IMR-90 (cell line): Measurements from ENCODE around the gene PIP4P1. TPM values are rescaled to one million over a fixed set of nuclear protein-coding genes. Genes with fewer than 3 reads are reported as not detected.

ENCODE experiments used
- ATAC-seq: fragments of 200-7000 bp; cut with Tn5 transposase; 2 replicates; pipeline ENCODE4 v1.9.1; 2020; ENCODE audit warnings: low read depth, mild to moderate bottlenecking, moderate library complexity
- BruUV-seq: library from RNA; stranded (reverse); fragments of 400-500 nt; replicated peaks from 2 replicates; lab custom pipeline; 2021; lab: Mats Ljungman, UMichigan
- CTCF ChIA-PET: fragments of 300-600 bp; formaldehyde crosslinking; extraction: SDS; loops from one replicate; lab custom pipeline; 2021; ENCODE audit warnings: antibody characterized with exemption; lab: Yijun Ruan, JAX
- POLR2A ChIA-PET: fragments of 300-600 bp; sonication (Branson Sonifier 250); formaldehyde crosslinking; loops from one replicate; lab custom pipeline; 2022; ENCODE audit warnings: antibody characterized with exemption; ENCODE audit not compliant: unreplicated experiment; lab: Charles Lee
- DNase-seq: peaks from one replicate; pipeline ENCODE4 v3.0.0; 2013
- H2AFZ ChIP-seq: replicated peaks from 2 replicates; pipeline ENCODE3; 2013; ENCODE audit warnings: low read length, mild to moderate bottlenecking; ENCODE audit not compliant: poor library complexity
- H2AK5ac ChIP-seq: 2 replicates; pipeline ENCODE4 v1.6.1; 2013; ENCODE audit warnings: low read depth, low read length, inconsistent platforms
- H2AK9ac ChIP-seq: replicated peaks from 2 replicates; pipeline ENCODE3; 2013; ENCODE audit warnings: mild to moderate bottlenecking, low read depth, low read length, moderate library complexity; ENCODE audit not compliant: poor library complexity
- H2BK120ac ChIP-seq: 2 replicates; pipeline ENCODE4 v1.6.1; 2013; ENCODE audit warnings: low read depth, low read length, inconsistent platforms
- H2BK15ac ChIP-seq: 3 replicates; pipeline ENCODE4 v1.6.1; 2013; ENCODE audit warnings: low read depth, low read length, inconsistent platforms
- H2BK20ac ChIP-seq: 2 replicates; pipeline ENCODE4 v1.6.1; 2013; ENCODE audit warnings: low read depth, mild to moderate bottlenecking, inconsistent platforms, low read length, moderate library complexity
- H2BK5ac ChIP-seq: 2 replicates; pipeline ENCODE4 v1.6.1; 2013; ENCODE audit warnings: mild to moderate bottlenecking, low read depth, low read length, inconsistent platforms; ENCODE audit not compliant: poor library complexity, severe bottlenecking
- H3K14ac ChIP-seq: replicated peaks from 2 replicates; pipeline ENCODE4 v1.6.1; 2013; ENCODE audit warnings: low read depth, low read length, inconsistent platforms
- H3K18ac ChIP-seq: 2 replicates; pipeline ENCODE4 v1.6.1; 2013; ENCODE audit warnings: low read depth, low read length, control low read depth
- H3K23ac ChIP-seq: 2 replicates; pipeline ENCODE4 v1.6.1; 2013; ENCODE audit warnings: low read depth, low read length, inconsistent platforms
- H3K27ac ChIP-seq: 2 replicates; pipeline ENCODE4 v1.5.1; 2013; ENCODE audit warnings: mild to moderate bottlenecking, control low read depth, low read length; ENCODE audit not compliant: insufficient read depth
- H3K27me3 ChIP-seq: 2 replicates; pipeline ENCODE4 v1.6.1; 2013; ENCODE audit warnings: low read length; ENCODE audit not compliant: control insufficient read depth, insufficient read depth
- H3K36me3 ChIP-seq: 2 replicates; pipeline ENCODE4 v1.6.1; 2013; ENCODE audit warnings: low read length, mixed read lengths; ENCODE audit not compliant: control insufficient read depth, insufficient read depth
- H3K4ac ChIP-seq: 2 replicates; pipeline ENCODE4 v1.6.1; 2013; ENCODE audit warnings: low read depth, low read length, inconsistent platforms
- H3K4me1 ChIP-seq: 2 replicates; pipeline ENCODE4 v1.6.1; 2013; ENCODE audit warnings: low read length, mixed read lengths; ENCODE audit not compliant: control insufficient read depth, insufficient read depth
- H3K4me2 ChIP-seq: 2 replicates; pipeline ENCODE4 v1.6.1; 2013; ENCODE audit warnings: low read depth, mild to moderate bottlenecking, control low read depth, low read length, moderate library complexity
- H3K4me3 ChIP-seq: 2 replicates; pipeline ENCODE4 v1.5.1; 2013; ENCODE audit warnings: low read depth, mild to moderate bottlenecking, control low read depth, low read length, moderate library complexity; ENCODE audit not compliant: insufficient read depth
- H3K56ac ChIP-seq: 2 replicates; pipeline ENCODE4 v1.6.1; 2013; ENCODE audit warnings: low read length, inconsistent platforms; ENCODE audit not compliant: insufficient read depth; ENCODE audit errors: extremely low read depth
- H3K79me1 ChIP-seq, 2 experiments: 2 replicates each; pipeline ENCODE4 v1.6.1; 2013; ENCODE audit warnings: low read length in 2 of 2, inconsistent platforms in 1 of 2, low read depth in 1 of 2
- H3K9ac ChIP-seq: 2 replicates; pipeline ENCODE4 v1.6.1; 2013; ENCODE audit warnings: low read depth, low read length, control low read depth
- H3K9me1 ChIP-seq: 2 replicates; pipeline ENCODE4 v1.6.1; 2013; ENCODE audit warnings: low read length, inconsistent platforms; ENCODE audit not compliant: insufficient read depth
- H3K9me3 ChIP-seq: 2 replicates; pipeline ENCODE4 v1.6.1; 2013; ENCODE audit warnings: low read length; ENCODE audit not compliant: control insufficient read depth, insufficient read depth
- H4K20me1 ChIP-seq: 2 replicates; pipeline ENCODE4 v1.6.1; 2013; ENCODE audit warnings: low read length, inconsistent platforms; ENCODE audit not compliant: insufficient read depth
- H4K5ac ChIP-seq: 2 replicates; pipeline ENCODE4 v1.6.1; 2013; ENCODE audit warnings: mild to moderate bottlenecking, low read depth, low read length, control low read depth
- H4K8ac ChIP-seq, 2 experiments: 2 replicates each; pipeline ENCODE4 v1.6.1; 2013; ENCODE audit warnings: low read depth in 2 of 2, low read length in 2 of 2, control low read depth in 1 of 2, inconsistent platforms in 1 of 2
- H4K91ac ChIP-seq: 2 replicates; pipeline ENCODE4 v1.6.1; 2013; ENCODE audit warnings: low read depth, low read length, inconsistent platforms; ENCODE audit not compliant: insufficient read depth
- BHLHE40 ChIP-seq: fragments of 150-350 bp; IDR thresholded peaks from 2 replicates; pipeline ENCODE4 v1.6.1; 2016; ENCODE audit warnings: mild to moderate bottlenecking, low read depth, low read length
- CEBPB ChIP-seq: IDR thresholded peaks from 2 replicates; pipeline ENCODE4 v1.6.1; 2012; ENCODE audit warnings: low read depth, low read length, improper control_type of control experiment
- CTCF ChIP-seq: conservative IDR thresholded peaks from 2 replicates; pipeline ENCODE4 v1.5.1; 2012; ENCODE audit warnings: mild to moderate bottlenecking, low read depth, low read length, improper control_type of control experiment
- ELK1 ChIP-seq: fragments of 150-350 bp; IDR thresholded peaks from 2 replicates; pipeline ENCODE4 v1.6.1; 2016; ENCODE audit warnings: low read depth, mild to moderate bottlenecking, low read length, moderate library complexity, borderline replicate concordance
- FOS ChIP-seq: fragments of 150-350 bp; IDR thresholded peaks from 2 replicates; pipeline ENCODE4 v1.6.1; 2016; ENCODE audit warnings: low read depth, low read length
- MAFK ChIP-seq: IDR thresholded peaks from 2 replicates; pipeline ENCODE4 v1.6.1; 2012; ENCODE audit warnings: low read depth, low read length, improper control_type of control experiment
- MAZ ChIP-seq: IDR thresholded peaks from 2 replicates; pipeline ENCODE4 v1.6.1; 2012; ENCODE audit warnings: low read depth, mild to moderate bottlenecking, low read length, improper control_type of control experiment, moderate library complexity, borderline replicate concordance
- MXI1 ChIP-seq: IDR thresholded peaks from 2 replicates; pipeline ENCODE4 v1.6.1; 2012; ENCODE audit warnings: low read depth, mild to moderate bottlenecking, low read length, moderate library complexity, borderline replicate concordance
- NFE2L2 ChIP-seq: fragments of 150-350 bp; IDR thresholded peaks from 2 replicates; pipeline ENCODE4 v1.6.1; 2016; ENCODE audit warnings: low read depth, mild to moderate bottlenecking, low read length
- POLR2A ChIP-seq: IDR thresholded peaks from 2 replicates; pipeline ENCODE4 v1.6.1; 2012; ENCODE audit warnings: mild to moderate bottlenecking, low read depth, low read length
- RAD21 ChIP-seq: IDR thresholded peaks from 2 replicates; pipeline ENCODE4 v1.6.1; 2012; ENCODE audit warnings: low read length, improper control_type of control experiment
- RCOR1 ChIP-seq: IDR thresholded peaks from 2 replicates; pipeline ENCODE4 v1.6.1; 2012; ENCODE audit warnings: mild to moderate bottlenecking, low read length, improper control_type of control experiment; ENCODE audit not compliant: insufficient replicate concordance
- RFX5 ChIP-seq: IDR thresholded peaks from 2 replicates; pipeline ENCODE4 v1.8.0; 2012; ENCODE audit warnings: low read depth, mild to moderate bottlenecking, low read length, moderate library complexity
- SMC3 ChIP-seq: fragments of 150-350 bp; IDR thresholded peaks from 2 replicates; pipeline ENCODE4 v1.6.1; 2016; ENCODE audit warnings: low read depth, mild to moderate bottlenecking, antibody characterized with exemption, low read length, moderate library complexity
- WGBS, 2 experiments: methylation state at CpG; one replicate each; pipeline versions ENCODE4 v1.1.5 to v1.1.7; 2013; ENCODE audit warnings: missing lambda C conversion rate in 2 of 2; ENCODE audit not compliant: insufficient read length in 1 of 2; ENCODE audit errors: extremely low coverage in 2 of 2; 5-methylcytosine and 5-hydroxymethylcytosine counted together
- dilution Hi-C: fragments of 300-500 bp; cut with HindIII; formaldehyde crosslinking; loops from one replicate; pipeline ENCODE4 v1.14.3; 2018; ENCODE audit warnings: low sequenced_read_pairs; ENCODE audit not compliant: unreplicated experiment
- in situ Hi-C: fragments of 300-500 bp; cut with MboI; formaldehyde crosslinking; loops from 3 replicates; pipeline ENCODE4 v1.14.3; 2019; ENCODE audit warnings: low sequenced_read_pairs, inconsistent platforms, mixed read lengths
- intact Hi-C: fragments of 100-400 bp; cut with micrococcal nuclease; formaldehyde crosslinking; loops from 2 replicates; pipeline ENCODE4 v1.10.0; 2022
- polyA plus RNA-seq, 3 experiments: library from polyadenylated mRNA; depleted of rRNA; stranded (reverse); fragments of >200 nt; gene quantifications; 2 replicates each; pipeline ENCODE4 v1.2.3, GENCODE V29; 2012; ENCODE audit warnings: low replicate concordance in 1 of 3
- total RNA-seq: library from RNA; depleted of rRNA; stranded (reverse); fragments of >200 nt; gene quantifications from 2 replicates; pipeline ENCODE4 v1.2.3, GENCODE V29; 2012
- TF ChIP-seq, protein P1 (sequence below): fragments of 150-350 bp; IDR thresholded peaks from 2 replicates; pipeline ENCODE4 v1.6.1; 2017; ENCODE audit warnings: mild to moderate bottlenecking, antibody characterized with exemption, low read length, low read depth

Gene PIP4P1
- total and polyA plus RNA-seq, 2 of the 4 experiments (the other 2 are of a cell fraction) = 15.2 to 27.8 TPM

GRCh38 chr14:20482382-20482781 is 21.1 kb upstream of the PIP4P1 start:
- TF ChIP-seq FOS = no peak
- TF ChIP-seq CTCF = no peak
- no peak for TF ChIP-seq RAD21
- TF ChIP-seq POLR2A = no peak
- TF ChIP-seq CEBPB = no peak
- TF ChIP-seq BHLHE40 = no peak
- no peak for TF ChIP-seq ELK1
- TF ChIP-seq RCOR1 = no peak
- TF ChIP-seq MAZ = no peak
- TF ChIP-seq MXI1 = no peak
- no peak for TF ChIP-seq MAFK
- no peak for TF ChIP-seq RFX5
- TF ChIP-seq, protein P1, sequence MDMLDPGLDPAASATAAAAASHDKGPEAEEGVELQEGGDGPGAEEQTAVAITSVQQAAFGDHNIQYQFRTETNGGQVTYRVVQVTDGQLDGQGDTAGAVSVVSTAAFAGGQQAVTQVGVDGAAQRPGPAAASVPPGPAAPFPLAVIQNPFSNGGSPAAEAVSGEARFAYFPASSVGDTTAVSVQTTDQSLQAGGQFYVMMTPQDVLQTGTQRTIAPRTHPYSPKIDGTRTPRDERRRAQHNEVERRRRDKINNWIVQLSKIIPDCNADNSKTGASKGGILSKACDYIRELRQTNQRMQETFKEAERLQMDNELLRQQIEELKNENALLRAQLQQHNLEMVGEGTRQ = no peak
- TF ChIP-seq NFE2L2 = no peak
- no peak for TF ChIP-seq SMC3
- H3K4me3 ChIP-seq = no peak overlapping the region
- no peak overlapping the region for H3K9ac ChIP-seq
- no peaks in the 10 kb centered on the region for H3K9me3 ChIP-seq
- no peak overlapping the region for H3K14ac ChIP-seq
- H3K36me3 ChIP-seq = no peaks in the 10 kb centered on the region
- dilution Hi-C loops (no loop called here), in situ Hi-C loops (no loop called here), intact Hi-C loops (loop anchor here (10.0 kb wide), 1 partner anchor 1712 kb away; no protein-coding TSS in a partner anchor)
- no peak overlapping the region for H2AFZ ChIP-seq
- H4K20me1 ChIP-seq = no peaks in the 10 kb centered on the region
- no peaks in the 10 kb centered on the region; the same call in 1 of the 2 replicates for H3K9me1 ChIP-seq
- H4K91ac ChIP-seq = no peak overlapping the region
- H3K27ac ChIP-seq = no peak overlapping the region
- ATAC-seq = no peak
- no peak for DNase-seq
- H3K4me2 ChIP-seq = no peak overlapping the region
- H4K8ac ChIP-seq = no peak overlapping the region
- H3K79me1 ChIP-seq = no peaks in the 10 kb centered on the region
- H3K27me3 ChIP-seq = no peaks in the 10 kb centered on the region; the same call in none of the 2 replicates
- H2AK5ac ChIP-seq = no peak overlapping the region
- H3K4ac ChIP-seq = no peak overlapping the region
- CTCF ChIA-PET = no interaction called here
- no peak overlapping the region for H2BK120ac ChIP-seq
- no TSS peak for BruUV-seq
- POLR2A ChIA-PET = no interaction called here
- H3K18ac ChIP-seq = no peak overlapping the region
- no peak overlapping the region for H4K5ac ChIP-seq
- H2BK20ac ChIP-seq = no peak overlapping the region
- no peak overlapping the region for H2BK15ac ChIP-seq
- H3K4me1 ChIP-seq = no peaks in the 10 kb centered on the region
- H2BK5ac ChIP-seq = no peak overlapping the region
- H3K56ac ChIP-seq = no peak overlapping the region
- H2AK9ac ChIP-seq = no peak overlapping the region
- H3K23ac ChIP-seq = no peak overlapping the region
- no CpG with 5 or more reads among the region's 5 CpGs for WGBS, 2 experiments
